SK-N-MC (cell line): ENCODE measurements around the gene OR2T10.
"Not testable (repeated sequence)": the region's sequence is repeated elsewhere in the genome, so short reads cannot be mapped to it uniquely, and the experiment has no call there.

Source experiments
- EZH2 ChIP-seq: fragments of 200-600 bp; sonication (generic); IDR thresholded peaks from one replicate; pipeline ENCODE4 v1.6.1; 2017; ENCODE audit warnings: antibody characterized with exemption
- POLR2AphosphoS5 ChIP-seq: IDR thresholded peaks from 2 replicates; pipeline ENCODE4 v1.6.1; 2012; ENCODE audit warnings: mild to moderate bottlenecking, low read depth, low read length, borderline replicate concordance

DNA sequence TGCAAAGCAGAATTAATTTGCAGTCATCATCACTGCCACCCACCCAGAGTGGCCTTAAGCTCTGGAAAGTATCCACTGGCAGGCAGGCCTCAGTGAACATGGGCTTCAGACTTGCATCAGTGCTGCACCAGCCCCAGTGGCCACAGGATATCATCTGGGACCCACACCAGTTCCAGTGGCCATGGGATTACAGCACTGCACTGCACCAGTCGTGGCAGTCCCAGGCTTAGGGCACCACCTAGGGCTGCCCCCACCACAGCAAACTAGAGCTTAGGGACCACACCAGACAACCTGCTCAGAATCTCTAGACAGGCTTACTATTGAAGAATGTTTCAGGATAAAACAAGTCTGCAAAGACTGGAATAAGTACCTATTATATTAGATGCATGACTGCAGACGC, 50.1 kb downstream of the OR2T10 start:
- not testable (repeated sequence) for TF ChIP-seq EZH2, POLR2AphosphoS5
